ENCODE data around the gene HIPK2. TPM values are rescaled to one million over a fixed set of nuclear protein-coding genes. Genes with fewer than 3 reads are reported as not detected.

Gene HIPK2
- total and polyA plus RNA-seq, 8 donors = 25.1 to 61.8 (median 30.4) TPM

- no peaks in the 10 kb centered on the region for H3K9me3 ChIP-seq
- H3K4me3 ChIP-seq = no peak overlapping the region
- DNase-seq (no peak), ATAC-seq (no peak)
- H3K36me3 ChIP-seq = peaks cover 0 to 6% of the 10 kb centered on the region in 2 donors
- intact Hi-C loops (cut with DNase I) = no loop called here
- H3K27me3 ChIP-seq = no peaks in the 10 kb centered on the region
- H3K27ac ChIP-seq = peak overlapping the region in 1 of 2 donors; percentile 80
- TF ChIP-seq CTCF (IDR thresholded peaks at IDR 0.05) = no peak
- H3K4me1 ChIP-seq = peaks cover 0 to 98% of the 10 kb centered on the region in 2 donors
Measured at GRCh38 chr7:139651308-139651707, 126.5 kb downstream of the HIPK2 start.

GRCh38 chr7:139650429-139651100 is 127.2 kb downstream of the HIPK2 start:
- Histone ChIP-seq H3K27ac (peak overlapping the region in 1 of 2 donors; percentile 80), H3K9me3 (no peaks in the 10 kb centered on the region), H3K4me3 (no peak overlapping the region), H3K27me3 (no peaks in the 10 kb centered on the region), H3K4me1 (peaks cover 0 to 99% of the 10 kb centered on the region in 2 donors), H3K36me3 (peaks cover 0 to 7% of the 10 kb centered on the region in 2 donors)
- no peak for TF ChIP-seq CTCF (IDR thresholded peaks at IDR 0.05)
- intact Hi-C loops (cut with DNase I) = no loop called here
- DNase-seq (no peak), ATAC-seq (no peak)

- peak; percentile 72 for ATAC-seq
Measured at GRCh38 chr7:139648941-139649425, 128.8 kb downstream of the HIPK2 start.

GRCh38 chr7:139648391-139648861 is 129.4 kb downstream of the HIPK2 start:
- Histone ChIP-seq H3K27ac (peak overlapping the region in 1 of 2 donors; percentile 80), H3K36me3 (peaks cover 0 to 15% of the 10 kb centered on the region in 2 donors), H3K27me3 (no peaks in the 10 kb centered on the region), H3K4me3 (peak overlapping the region in 1 of 2 donors; percentile 9), H3K9me3 (no peaks in the 10 kb centered on the region), H3K4me1 (peaks cover 0 to 80% of the 10 kb centered on the region in 2 donors)
- intact Hi-C loops (cut with DNase I) = loop anchor here in 1 of 2 donors (5.0 to 10.0 kb wide), 2 partner anchors 126 to 349 kb away; partner anchors contain the start of gene HIPK2
- no peak for TF ChIP-seq CTCF (IDR thresholded peaks at IDR 0.05)
- ATAC-seq (no peak), DNase-seq (no peak)

More at GRCh38 chr7:139648941-139649425, 128.8 kb downstream of the HIPK2 start:
- peaks cover 0 to 85% of the 10 kb centered on the region in 2 donors for H3K4me1 ChIP-seq
- H3K36me3 ChIP-seq = peaks cover 0 to 15% of the 10 kb centered on the region in 2 donors
- H3K27ac ChIP-seq = peak overlapping the region; percentile 29 to 80
- H3K4me3 ChIP-seq = peak overlapping the region in 1 of 2 donors; percentile 9
- no peaks in the 10 kb centered on the region for H3K27me3 ChIP-seq
- DNase-seq = peak in 1 of 4 donors; percentile 83
- intact Hi-C loops (cut with DNase I) = loop anchor here in 1 of 2 donors (5.0 to 10.0 kb wide), 2 partner anchors 126 to 348 kb away; partner anchors contain the start of gene HIPK2
- TF ChIP-seq CTCF (IDR thresholded peaks at IDR 0.05) = no peak
- H3K9me3 ChIP-seq = no peaks in the 10 kb centered on the region

- no peak for TF ChIP-seq CTCF (IDR thresholded peaks at IDR 0.05)
- H3K27me3 ChIP-seq = no peaks in the 10 kb centered on the region
- H3K9me3 ChIP-seq = no peaks in the 10 kb centered on the region
- DNase-seq (no peak), ATAC-seq (no peak)
- peaks cover 0 to 17% of the 10 kb centered on the region in 2 donors for H3K36me3 ChIP-seq
- H3K27ac ChIP-seq = peak overlapping the region in 1 of 2 donors; percentile 80
- peaks cover 0 to 74% of the 10 kb centered on the region in 2 donors for H3K4me1 ChIP-seq
- H3K4me3 ChIP-seq = peak overlapping the region in 1 of 2 donors; percentile 9
- intact Hi-C loops (cut with DNase I) = loop anchor here in 1 of 2 donors (5.0 to 10.0 kb wide), 2 partner anchors 127 to 349 kb away; partner anchors contain the start of gene HIPK2
Measured at GRCh38 chr7:139647814-139648390, 129.9 kb downstream of the HIPK2 start.

Data from left lung (tissue), 10 donors.